T-helper 1 cell (primary cell): Measurements from ENCODE around the gene FAM76A.
"Not testable (repeated sequence)": the region's sequence is repeated elsewhere in the genome, so short reads cannot be mapped to it uniquely, and the experiment has no call there.

ENCODE experiments used
- DNase-seq, 5 donors: peaks; one replicate each; pipeline ENCODE4 v3.0.0-alpha.2; 2012 to 2020

Gene FAM76A

DNA sequence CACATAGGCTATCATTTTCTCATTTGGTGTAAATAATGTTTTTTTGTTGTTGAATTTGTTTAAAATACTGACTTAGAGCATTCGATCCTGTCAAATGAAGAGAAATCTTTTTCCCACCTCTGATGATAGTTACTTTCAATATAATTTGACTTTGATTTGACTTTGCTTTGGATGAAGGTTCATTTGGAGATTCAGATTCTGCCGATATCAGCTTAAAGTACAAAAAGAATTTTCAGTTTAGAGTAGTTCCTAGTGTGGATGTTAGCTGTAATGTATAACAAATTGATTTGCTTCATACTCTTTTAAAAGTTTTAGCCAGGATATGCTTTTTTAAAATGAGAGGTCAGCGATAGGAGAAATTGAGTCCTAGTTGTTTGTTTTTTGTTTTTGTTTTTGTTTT is 57.2 kb downstream of the FAM76A start:
- no peak for DNase-seq

DNA sequence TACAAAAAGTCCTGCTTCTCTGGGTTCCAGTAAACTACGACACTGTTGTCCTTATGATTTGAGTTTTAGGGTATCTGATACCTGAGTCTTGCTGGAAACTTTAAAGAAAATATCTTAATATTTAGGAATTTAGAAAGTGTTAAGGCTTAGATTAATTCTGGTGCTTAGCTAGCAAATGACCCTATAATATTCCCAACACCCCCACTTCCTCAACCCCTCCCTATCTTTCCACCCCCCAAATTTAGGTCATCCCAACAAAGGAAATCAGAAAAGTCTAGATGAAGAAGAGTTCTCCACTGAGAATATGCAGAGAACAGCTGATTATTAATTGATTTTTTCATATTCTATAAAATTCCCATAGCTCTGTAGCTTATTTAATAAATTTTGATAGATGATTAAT is 58.9 kb downstream of the FAM76A start:
- DNase-seq = no peak

DNA sequence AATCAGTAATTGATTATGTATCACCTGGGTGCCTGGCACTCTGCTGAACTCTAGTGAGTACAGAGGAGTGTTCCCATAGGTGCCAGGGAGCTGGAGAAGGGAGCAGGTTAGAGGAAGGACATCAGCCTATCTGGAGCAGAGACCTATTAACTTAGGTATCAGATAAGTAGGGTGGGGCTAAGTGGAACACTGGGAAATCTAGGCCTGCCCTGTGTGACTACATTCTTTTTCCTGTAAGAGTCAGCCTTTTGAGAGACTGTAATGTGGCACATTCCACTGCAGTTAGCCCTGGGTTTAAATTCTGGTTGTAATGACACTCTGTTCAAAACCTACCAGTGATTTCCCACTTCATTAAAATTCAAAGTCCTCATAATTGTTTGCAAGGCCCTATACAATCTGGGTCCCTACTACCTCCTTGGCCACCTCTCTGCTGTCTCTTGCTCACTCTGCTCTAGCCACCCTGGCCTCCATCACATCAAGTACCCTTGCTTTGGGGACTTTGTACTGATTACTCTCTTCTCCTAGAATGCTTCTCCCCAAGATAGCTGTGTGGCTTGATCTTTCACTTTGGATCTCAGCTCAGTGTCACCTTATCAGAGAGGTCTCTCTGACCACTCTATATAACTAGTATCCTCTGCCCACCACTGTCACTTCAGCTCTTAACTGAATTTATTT is 60.2 kb downstream of the FAM76A start:
- DNase-seq = no peak

DNA sequence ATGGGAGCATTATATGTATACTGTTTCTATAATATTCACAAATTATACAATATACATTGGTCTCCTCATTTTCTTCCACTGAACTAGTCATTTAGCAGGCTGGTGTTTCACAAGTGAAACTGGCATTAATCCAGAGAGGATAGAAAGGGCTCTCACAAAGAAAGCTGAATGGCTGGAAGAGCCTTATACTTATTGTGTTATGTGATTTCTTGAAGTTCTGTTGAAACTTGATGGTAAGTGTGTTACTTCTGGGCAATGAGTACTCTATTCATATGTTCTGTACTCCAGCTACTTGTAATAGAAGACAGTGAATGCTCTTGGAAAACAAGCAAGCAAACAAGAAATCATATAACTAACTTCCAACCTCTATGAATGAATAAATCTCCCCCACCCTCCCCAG is 62.1 kb downstream of the FAM76A start:
- no peak for DNase-seq

DNA sequence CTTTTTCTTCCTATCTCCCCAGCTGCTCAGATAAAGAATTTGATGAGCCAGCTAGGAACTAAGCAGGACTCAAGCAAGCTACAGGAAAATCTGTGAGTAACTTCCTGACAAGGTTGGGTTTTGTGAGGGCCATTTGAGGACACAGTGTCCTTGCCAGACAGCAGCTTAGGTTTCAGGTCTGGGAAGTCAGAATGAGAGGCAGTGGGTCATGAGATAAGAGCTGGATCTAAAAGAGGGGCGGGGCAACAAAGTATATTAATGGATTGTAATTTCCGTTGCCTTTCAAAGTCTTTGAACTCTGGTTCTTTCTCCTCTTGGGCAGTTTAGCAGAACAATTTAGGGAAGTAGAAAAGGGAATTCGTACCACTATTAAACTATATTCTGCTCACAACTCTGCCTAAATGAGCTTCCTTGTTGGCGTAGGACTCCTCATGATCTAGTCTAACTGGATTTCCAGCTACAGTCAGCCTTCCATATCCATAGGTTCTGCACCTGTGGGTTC is 63.8 kb downstream of the FAM76A start:
- DNase-seq = no peak

DNA sequence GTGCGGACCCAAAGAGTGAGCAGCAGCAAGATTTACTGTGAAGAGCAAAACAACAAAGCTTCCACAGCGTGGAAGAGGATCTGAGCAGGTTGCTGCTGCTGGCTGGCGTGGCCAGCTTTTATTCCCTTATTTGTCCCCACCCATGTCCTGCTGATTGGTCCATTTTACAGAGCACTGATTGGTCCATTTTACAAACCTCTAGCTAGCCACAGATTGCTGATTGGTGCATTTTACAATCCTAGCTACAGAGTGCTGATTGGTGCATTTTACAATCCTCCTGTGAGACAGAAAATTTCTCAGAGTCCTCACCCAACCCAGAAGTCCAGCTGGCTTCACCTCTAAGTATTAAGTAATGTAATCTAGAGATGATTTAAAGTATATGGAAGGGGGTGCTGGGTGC is 64.5 kb downstream of the FAM76A start:
- DNase-seq = not testable (repeated sequence)

DNA sequence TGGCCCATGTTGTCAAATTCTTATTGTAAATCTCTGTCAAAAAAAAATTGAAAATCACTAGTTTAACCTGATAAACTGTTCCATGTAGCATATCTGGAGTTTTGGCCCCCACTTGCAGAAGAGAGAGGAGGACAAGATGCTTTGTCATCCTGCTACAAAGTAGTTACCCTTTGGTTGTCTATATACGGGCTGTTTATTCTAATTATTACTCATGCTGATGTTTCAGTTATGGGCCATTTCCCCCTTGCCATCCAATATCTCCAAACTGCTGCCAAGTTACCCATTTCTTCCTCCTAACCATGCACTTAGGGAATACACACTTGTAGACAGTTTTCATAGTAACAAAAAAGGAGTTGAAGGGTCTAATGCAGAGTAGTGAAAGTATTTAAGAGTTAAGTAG is 69.8 kb downstream of the FAM76A start:
- peak in 1 of 5 donors; percentile 14 for DNase-seq

DNA sequence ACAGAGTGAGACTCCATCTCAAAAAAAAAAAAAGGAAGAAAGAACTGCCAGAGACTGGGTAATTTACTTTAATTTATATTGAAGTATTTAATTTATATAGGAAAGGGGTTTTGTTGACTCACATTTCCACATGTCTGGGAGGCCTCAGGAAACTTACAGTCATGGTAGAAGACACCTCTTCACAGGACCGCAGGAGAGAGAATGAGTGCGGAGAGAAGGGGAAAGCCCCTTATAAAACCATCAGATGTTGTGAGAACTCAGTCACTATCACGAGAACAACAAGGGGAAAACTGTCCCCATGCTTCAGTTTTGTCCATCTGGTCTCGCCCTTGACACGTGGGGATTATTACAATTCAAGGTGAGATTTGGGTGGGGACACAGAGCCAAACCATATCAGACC is 79.0 kb downstream of the FAM76A start:
- no peak for DNase-seq

DNA sequence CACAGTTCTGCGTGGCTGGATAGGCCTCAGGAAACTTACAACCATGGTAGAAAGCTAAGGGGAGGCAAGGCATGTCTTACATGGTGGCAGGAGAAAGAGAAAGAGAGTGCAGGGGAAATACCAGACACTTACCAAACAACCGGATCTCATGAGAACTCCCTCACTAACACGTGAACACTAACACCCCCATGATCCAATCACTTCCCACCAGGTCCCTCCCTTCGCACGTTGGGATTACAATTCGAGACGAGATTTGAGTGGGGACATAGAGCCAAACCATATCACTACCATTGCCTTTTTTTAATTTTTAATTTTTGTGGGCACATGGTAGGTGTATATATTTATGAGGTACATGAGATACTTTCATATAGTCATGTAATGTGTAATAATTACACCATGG is 81.0 kb downstream of the FAM76A start:
- no peak for DNase-seq

DNA sequence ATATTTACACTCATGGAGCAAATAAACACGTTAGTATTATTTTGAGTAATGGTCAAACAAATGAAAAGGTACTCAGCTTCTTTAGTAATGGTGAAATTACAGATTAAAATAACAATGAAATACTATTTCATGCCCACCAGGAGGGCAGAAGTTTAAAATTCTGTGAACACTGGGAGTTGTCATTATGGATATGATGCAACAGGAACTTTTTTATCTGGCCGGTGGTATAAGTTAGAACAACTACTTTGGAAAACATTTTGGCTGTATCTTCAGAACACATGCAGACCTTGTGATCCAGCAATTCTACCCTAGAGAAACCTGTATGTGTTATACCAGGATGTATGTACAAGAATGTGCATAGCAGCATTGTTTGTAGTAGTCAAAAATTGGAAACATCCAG is 81.6 kb downstream of the FAM76A start:
- DNase-seq = no peak

DNA sequence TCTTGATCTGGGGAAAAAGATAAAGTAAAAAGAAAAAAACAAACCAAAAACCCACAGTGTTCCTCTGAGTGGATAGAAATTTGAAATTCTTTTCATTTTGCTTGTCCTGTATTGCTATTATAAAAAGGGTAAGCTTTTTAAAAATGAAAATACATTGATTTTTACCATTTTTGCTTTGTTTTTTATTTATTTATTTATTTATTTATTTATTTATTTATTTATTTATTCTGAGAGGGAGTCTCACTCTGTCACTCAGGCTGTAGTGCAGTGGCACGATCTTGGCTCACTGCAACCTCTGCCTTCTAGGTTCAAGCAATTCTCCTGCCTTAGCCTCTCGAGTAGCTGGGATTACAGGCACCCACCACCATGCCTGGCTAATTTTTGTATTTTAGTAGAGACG is 82.4 kb downstream of the FAM76A start:
- not testable (repeated sequence) for DNase-seq

DNA sequence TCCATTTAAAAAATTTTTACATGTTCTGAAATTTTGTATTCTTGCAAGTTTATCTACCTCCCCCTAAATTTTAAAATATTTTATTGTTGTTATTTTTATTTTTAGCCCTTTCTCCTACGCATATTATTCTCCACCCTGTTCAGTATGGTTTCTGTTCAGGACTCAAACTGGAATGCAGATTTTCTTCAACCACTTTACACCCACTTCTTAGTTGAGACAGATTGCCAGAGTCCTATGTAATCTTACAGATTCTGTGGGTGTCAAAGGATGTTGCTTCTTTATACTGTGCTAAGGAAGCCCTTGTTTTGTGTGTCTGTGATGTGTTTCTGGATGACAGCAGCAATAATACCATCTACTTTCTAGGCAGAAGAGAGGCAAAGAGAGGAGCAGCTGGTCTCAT is 84.1 kb downstream of the FAM76A start:
- DNase-seq = no peak

DNA sequence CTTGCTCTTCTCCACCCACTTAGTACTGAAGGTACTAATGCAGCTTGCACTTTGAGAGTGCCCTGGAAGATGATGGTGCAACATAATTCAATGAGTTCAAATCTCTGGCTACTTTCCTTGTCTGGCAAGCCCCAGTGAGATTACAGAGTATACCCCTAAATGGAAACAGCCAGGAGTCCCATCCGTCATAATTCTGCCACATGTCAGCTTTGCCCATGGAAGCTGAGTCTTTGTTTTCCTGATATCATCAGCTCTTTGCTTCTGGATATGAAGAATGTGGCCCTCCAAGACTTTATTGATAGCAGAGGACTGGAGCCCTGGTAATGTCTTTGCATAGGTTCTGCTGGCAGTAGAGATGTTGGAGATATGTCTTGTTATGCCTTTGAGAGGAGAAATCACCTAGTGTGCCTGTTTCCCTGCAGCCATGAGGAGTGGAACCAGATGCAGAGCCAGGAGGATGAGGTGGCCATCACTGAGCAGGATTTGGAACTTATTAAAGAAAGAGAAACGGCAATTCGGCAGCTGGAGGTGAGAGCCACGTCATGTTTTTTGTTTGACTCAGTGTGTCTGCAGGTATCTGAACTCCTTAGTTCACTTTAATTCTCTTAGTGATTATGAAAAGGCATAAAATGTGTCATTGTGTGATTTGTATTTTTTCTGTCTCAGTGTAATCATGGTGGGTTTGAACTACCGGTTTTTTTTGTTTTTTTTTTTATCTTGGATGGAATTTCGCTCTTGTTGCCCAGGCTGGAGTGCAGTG is 86.2 kb downstream of the FAM76A start:
- DNase-seq = no peak
